ENCODE results near the gene PGM5. TPM values are rescaled to one million over a fixed set of nuclear protein-coding genes. Genes with fewer than 3 reads are reported as not detected.
"Not testable (repeated sequence)": the region's sequence is repeated elsewhere in the genome, so short reads cannot be mapped to it uniquely, and the experiment has no call there.

Gene PGM5
- total and polyA plus RNA-seq, 2 experiments from 2014 or later: 2.5 to 38.8 TPM

DNA sequence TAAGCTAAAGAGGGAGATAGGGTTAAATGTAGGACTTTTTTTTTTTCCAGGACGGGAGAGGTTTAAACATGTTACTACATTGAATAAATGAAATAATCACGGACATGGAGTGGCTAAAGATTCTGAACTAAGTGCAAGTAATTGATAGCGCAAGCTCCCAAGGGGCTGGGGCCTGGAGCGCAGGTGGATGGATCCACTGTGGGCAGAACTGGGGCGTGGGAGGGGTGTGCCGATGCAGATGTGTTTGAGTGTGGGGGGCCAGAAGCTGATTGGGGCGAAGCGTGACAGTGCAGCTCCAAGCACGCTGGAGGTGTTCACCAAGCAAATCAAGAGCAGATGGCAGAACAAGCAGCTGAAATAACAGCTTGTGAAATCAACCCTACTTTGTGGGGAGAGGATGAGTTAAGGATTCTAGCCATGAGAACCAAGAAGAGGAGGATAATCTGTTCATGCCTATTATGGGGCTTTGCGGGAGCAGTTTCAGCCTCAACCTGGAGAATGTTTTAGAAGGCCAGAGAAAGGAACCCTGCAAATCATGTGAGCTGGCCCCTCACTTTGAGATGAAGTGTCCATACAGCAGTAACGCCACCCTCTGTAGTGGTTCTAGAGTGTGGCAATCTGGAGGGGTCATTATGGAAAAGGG is 25.8 kb upstream of the PGM5 start:
- not testable (repeated sequence) for H4K20me1 ChIP-seq (ENCODE audit: insufficient read depth, poor library complexity, severe bottlenecking); H2AFZ ChIP-seq; H3K27me3 ChIP-seq; H3K79me2 ChIP-seq; H3K4me1 ChIP-seq (ENCODE audit: insufficient read depth); DNase-seq (ENCODE audit: low spot score); H3K4me2 ChIP-seq; H3K9me2 ChIP-seq (replicated peaks; ENCODE audit: insufficient read depth); H3K4me3 ChIP-seq; H3K36me3 ChIP-seq (replicated peaks; ENCODE audit: insufficient read depth, low read depth); H3K27ac ChIP-seq; H3K9me3 ChIP-seq (ENCODE audit: low read depth)
- 80% methylated on average over 9 of the region's 11 CpGs for WGBS (ENCODE audit: low lambda C conversion rate, missing lambda C conversion rate)

- not testable (repeated sequence) for H3K36me3 ChIP-seq (replicated peaks; ENCODE audit: insufficient read depth, low read depth); H3K9me3 ChIP-seq (ENCODE audit: low read depth); H3K79me2 ChIP-seq; H3K27ac ChIP-seq; H3K4me3 ChIP-seq; H2AFZ ChIP-seq; H4K20me1 ChIP-seq (ENCODE audit: insufficient read depth, poor library complexity, severe bottlenecking); H3K9me2 ChIP-seq (replicated peaks; ENCODE audit: insufficient read depth); DNase-seq (ENCODE audit: low spot score); H3K27me3 ChIP-seq; H3K4me1 ChIP-seq (ENCODE audit: insufficient read depth); H3K4me2 ChIP-seq
- WGBS (ENCODE audit: low lambda C conversion rate, missing lambda C conversion rate): 80% methylated on average over 1 of the region's 1 CpG
Measured at GRCh38 chr9:68332122-68332521, 24.3 kb upstream of the PGM5 start.

DNA sequence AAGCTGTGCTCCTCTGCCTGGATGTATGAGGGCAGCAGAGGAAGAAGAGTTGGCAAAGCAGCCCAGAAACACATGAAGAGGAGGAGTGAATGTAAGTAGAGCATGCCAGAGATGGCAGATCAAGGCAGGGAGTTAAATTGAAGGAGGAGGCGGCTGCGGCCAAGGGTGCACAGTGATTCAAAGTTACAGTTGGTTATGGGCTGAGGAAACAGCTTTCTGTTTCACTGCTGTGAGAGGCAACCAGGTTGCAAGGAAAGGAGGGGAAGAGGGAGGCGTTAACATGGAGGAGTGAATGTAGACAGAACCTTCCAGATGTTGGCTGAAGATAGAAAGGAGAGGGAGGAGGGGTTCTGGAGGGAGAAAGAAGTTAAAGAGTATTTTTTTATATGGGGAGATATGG is 20.5 kb upstream of the PGM5 start:
- H3K4me1 ChIP-seq (ENCODE audit: insufficient read depth); H3K27me3 ChIP-seq; H3K27ac ChIP-seq; H3K4me2 ChIP-seq; DNase-seq (ENCODE audit: low spot score); H3K79me2 ChIP-seq; H4K20me1 ChIP-seq (ENCODE audit: insufficient read depth, poor library complexity, severe bottlenecking); H2AFZ ChIP-seq; H3K4me3 ChIP-seq; H3K9me2 ChIP-seq (replicated peaks; ENCODE audit: insufficient read depth); H3K36me3 ChIP-seq (replicated peaks; ENCODE audit: insufficient read depth, low read depth); H3K9me3 ChIP-seq (ENCODE audit: low read depth): not testable (repeated sequence)
- whole genome bisulfite sequencing (ENCODE audit: low lambda C conversion rate, missing lambda C conversion rate): 70% methylated on average over 3 of the region's 3 CpGs

- 53% methylated on average over 7 of the region's 10 CpGs for WGBS (ENCODE audit: low lambda C conversion rate, missing lambda C conversion rate)
- not testable (repeated sequence) for H3K27me3 ChIP-seq; H3K79me2 ChIP-seq; H3K4me2 ChIP-seq; H3K27ac ChIP-seq; H3K36me3 ChIP-seq (replicated peaks; ENCODE audit: insufficient read depth, low read depth); H4K20me1 ChIP-seq (ENCODE audit: insufficient read depth, poor library complexity, severe bottlenecking); H3K9me3 ChIP-seq (ENCODE audit: low read depth); H3K4me3 ChIP-seq; DNase-seq (ENCODE audit: low spot score); H2AFZ ChIP-seq; H3K9me2 ChIP-seq (replicated peaks; ENCODE audit: insufficient read depth); H3K4me1 ChIP-seq (ENCODE audit: insufficient read depth)
Measured at GRCh38 chr9:68336639-68337339, 19.6 kb upstream of the PGM5 start.

GRCh38 chr9:68338000-68338399 is 18.4 kb upstream of the PGM5 start:
- 92% methylated on average over 7 of the region's 7 CpGs for WGBS (ENCODE audit: low lambda C conversion rate, missing lambda C conversion rate)
- H3K4me1 ChIP-seq (ENCODE audit: insufficient read depth); H3K4me3 ChIP-seq: not testable (repeated sequence)

DNA sequence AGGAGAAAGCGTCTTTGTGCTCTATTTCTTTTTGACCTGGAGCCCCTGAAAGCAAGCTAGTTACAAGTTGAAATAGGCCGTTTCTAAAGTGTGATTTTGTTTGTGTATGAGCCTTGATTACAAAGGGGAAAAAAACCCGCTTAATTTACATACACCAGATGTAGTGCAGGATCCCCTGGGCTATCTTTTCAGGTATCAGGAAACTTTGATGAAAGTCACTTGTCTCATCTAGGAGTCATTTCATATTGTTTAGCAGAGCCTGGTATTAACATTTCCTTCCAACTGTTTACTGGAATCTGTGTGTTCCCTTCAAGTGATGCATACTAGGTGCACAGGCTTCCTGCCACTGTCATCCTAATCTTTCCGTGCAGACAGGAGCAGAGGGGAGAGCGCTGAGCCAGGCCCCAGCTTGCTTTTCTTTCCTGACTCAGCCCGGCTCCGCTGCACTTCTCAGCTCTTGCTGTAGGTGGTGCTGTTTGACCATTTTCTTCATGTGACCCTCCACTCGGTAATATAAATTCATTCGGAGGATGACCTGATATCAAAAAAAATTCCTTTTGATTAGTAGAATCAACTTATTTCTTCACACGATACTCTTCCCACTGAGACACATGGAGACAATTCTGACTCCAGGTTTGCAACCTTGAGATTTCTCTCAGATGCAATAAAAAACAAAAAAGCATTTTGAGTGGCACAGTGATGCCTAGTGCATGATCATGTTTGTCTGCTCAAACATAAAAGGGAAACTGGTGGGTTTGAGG is 14.0 kb upstream of the PGM5 start:
- not testable (repeated sequence) for H3K79me2 ChIP-seq; H3K9me2 ChIP-seq (replicated peaks; ENCODE audit: insufficient read depth)

More at GRCh38 chr9:68338000-68338399, 18.4 kb upstream of the PGM5 start:
- not testable (repeated sequence) for H3K79me2 ChIP-seq; H3K9me2 ChIP-seq (replicated peaks; ENCODE audit: insufficient read depth); DNase-seq (ENCODE audit: low spot score); H3K9me3 ChIP-seq (ENCODE audit: low read depth); H3K27ac ChIP-seq; H2AFZ ChIP-seq; H3K27me3 ChIP-seq; H4K20me1 ChIP-seq (ENCODE audit: insufficient read depth, poor library complexity, severe bottlenecking); H3K4me2 ChIP-seq; H3K36me3 ChIP-seq (replicated peaks; ENCODE audit: insufficient read depth, low read depth)

GRCh38 chr9:68343242-68343641 is 13.2 kb upstream of the PGM5 start:
- H2AFZ ChIP-seq; DNase-seq (ENCODE audit: low spot score); H3K27ac ChIP-seq; H3K9me2 ChIP-seq (replicated peaks; ENCODE audit: insufficient read depth); H3K4me2 ChIP-seq; H3K4me3 ChIP-seq; H3K36me3 ChIP-seq (replicated peaks; ENCODE audit: insufficient read depth, low read depth); H3K27me3 ChIP-seq; H3K4me1 ChIP-seq (ENCODE audit: insufficient read depth); H3K79me2 ChIP-seq; H4K20me1 ChIP-seq (ENCODE audit: insufficient read depth, poor library complexity, severe bottlenecking); H3K9me3 ChIP-seq (ENCODE audit: low read depth): not testable (repeated sequence)
- 57% methylated on average over 4 of the region's 4 CpGs for WGBS (ENCODE audit: low lambda C conversion rate, missing lambda C conversion rate)

More for the DNA sequence above, 14.0 kb upstream of the PGM5 start:
- H3K9me3 ChIP-seq (ENCODE audit: low read depth); H3K4me2 ChIP-seq; H3K36me3 ChIP-seq (replicated peaks; ENCODE audit: insufficient read depth, low read depth); H3K27me3 ChIP-seq; H4K20me1 ChIP-seq (ENCODE audit: insufficient read depth, poor library complexity, severe bottlenecking); DNase-seq (ENCODE audit: low spot score); H2AFZ ChIP-seq; H3K27ac ChIP-seq; H3K4me3 ChIP-seq; H3K4me1 ChIP-seq (ENCODE audit: insufficient read depth): not testable (repeated sequence)
- TF ChIP-seq, protein P1, sequence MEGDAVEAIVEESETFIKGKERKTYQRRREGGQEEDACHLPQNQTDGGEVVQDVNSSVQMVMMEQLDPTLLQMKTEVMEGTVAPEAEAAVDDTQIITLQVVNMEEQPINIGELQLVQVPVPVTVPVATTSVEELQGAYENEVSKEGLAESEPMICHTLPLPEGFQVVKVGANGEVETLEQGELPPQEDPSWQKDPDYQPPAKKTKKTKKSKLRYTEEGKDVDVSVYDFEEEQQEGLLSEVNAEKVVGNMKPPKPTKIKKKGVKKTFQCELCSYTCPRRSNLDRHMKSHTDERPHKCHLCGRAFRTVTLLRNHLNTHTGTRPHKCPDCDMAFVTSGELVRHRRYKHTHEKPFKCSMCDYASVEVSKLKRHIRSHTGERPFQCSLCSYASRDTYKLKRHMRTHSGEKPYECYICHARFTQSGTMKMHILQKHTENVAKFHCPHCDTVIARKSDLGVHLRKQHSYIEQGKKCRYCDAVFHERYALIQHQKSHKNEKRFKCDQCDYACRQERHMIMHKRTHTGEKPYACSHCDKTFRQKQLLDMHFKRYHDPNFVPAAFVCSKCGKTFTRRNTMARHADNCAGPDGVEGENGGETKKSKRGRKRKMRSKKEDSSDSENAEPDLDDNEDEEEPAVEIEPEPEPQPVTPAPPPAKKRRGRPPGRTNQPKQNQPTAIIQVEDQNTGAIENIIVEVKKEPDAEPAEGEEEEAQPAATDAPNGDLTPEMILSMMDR (IDR thresholded peaks at IDR 0.05; ENCODE audit: poor library complexity): peak; percentile 11
- WGBS (ENCODE audit: low lambda C conversion rate, missing lambda C conversion rate): 10% methylated on average over 6 of the region's 10 CpGs

GRCh38 chr9:68343992-68344391 is 12.4 kb upstream of the PGM5 start:
- not testable (repeated sequence) for H3K9me2 ChIP-seq (replicated peaks; ENCODE audit: insufficient read depth); DNase-seq (ENCODE audit: low spot score); H3K27me3 ChIP-seq; H3K4me1 ChIP-seq (ENCODE audit: insufficient read depth); H3K27ac ChIP-seq; H3K9me3 ChIP-seq (ENCODE audit: low read depth); H2AFZ ChIP-seq; H3K4me3 ChIP-seq; H4K20me1 ChIP-seq (ENCODE audit: insufficient read depth, poor library complexity, severe bottlenecking); H3K4me2 ChIP-seq; H3K36me3 ChIP-seq (replicated peaks; ENCODE audit: insufficient read depth, low read depth); H3K79me2 ChIP-seq
- 40% methylated on average over 3 of the region's 4 CpGs for WGBS (ENCODE audit: low lambda C conversion rate, missing lambda C conversion rate)

Data from hepatocyte (in vitro differentiated cells).